NCI-H1417 (cell line): Measurements from ENCODE around the gene TFEB.
"Not testable (repeated sequence)": the region's sequence is repeated elsewhere in the genome, so short reads cannot be mapped to it uniquely, and the experiment has no call there.

ENCODE experiments used
- DNase-seq, 3 experiments: peaks; one replicate each; lab custom pipeline; 2025; lab: John Stamatoyannopoulos, UW

The TFEB gene

GRCh38 chr6:41766043-41766664 lies 30.7 kb upstream of the TFEB start:
- DNase-seq: not testable (repeated sequence)

GRCh38 chr6:41763470-41763869 lies 28.1 kb upstream of the TFEB start:
- DNase-seq: peak in 1 of 3 experiments; percentile 60

GRCh38 chr6:41759905-41760579 lies 24.6 kb upstream of the TFEB start:
- no peak for DNase-seq

- no peak for DNase-seq
Measured at GRCh38 chr6:41759106-41759904, 23.9 kb upstream of the TFEB start.

GRCh38 chr6:41758641-41759035 lies 23.2 kb upstream of the TFEB start:
- no peak for DNase-seq

GRCh38 chr6:41757931-41758640 lies 22.7 kb upstream of the TFEB start:
- no peak for DNase-seq

- DNase-seq: no peak
Measured at GRCh38 chr6:41757271-41757670, 21.9 kb upstream of the TFEB start.

GRCh38 chr6:41756354-41756753 lies 20.9 kb upstream of the TFEB start:
- no peak for DNase-seq

- DNase-seq: no peak
Measured at GRCh38 chr6:41755895-41756294, 20.5 kb upstream of the TFEB start.

- DNase-seq: no peak
Measured at GRCh38 chr6:41750374-41750773, 15.0 kb upstream of the TFEB start.

- no peak for DNase-seq
Measured at GRCh38 chr6:41748542-41748941, 13.1 kb upstream of the TFEB start.

- no peak for DNase-seq
Measured at GRCh38 chr6:41748102-41748477, 12.7 kb upstream of the TFEB start.

- no peak for DNase-seq
Measured at GRCh38 chr6:41747256-41748101, 12.1 kb upstream of the TFEB start, which contains the start of gene PGC. Gene PGC, minus strand, starts transcription at chr6:41747397. Its CDS starts 63 bp downstream, at chr6:41747334.

GRCh38 chr6:41746107-41746506 lies 10.7 kb upstream of the TFEB start:
- DNase-seq: no peak

- no peak for DNase-seq
Measured at GRCh38 chr6:41744236-41744787, 8.9 kb upstream of the TFEB start.

- DNase-seq: no peak
Measured at GRCh38 chr6:41743406-41744235, 8.2 kb upstream of the TFEB start.

- no peak for DNase-seq
Measured at GRCh38 chr6:41741625-41742490, 6.5 kb upstream of the TFEB start.

GRCh38 chr6:41740366-41741162 lies 5.2 kb upstream of the TFEB start:
- no peak for DNase-seq
